Vagina (tissue), 2 donors: ENCODE results near the gene FAM78A.

Experiments used
- CTCF ChIP-seq, 3 experiments: fragments of 450-650 bp in 2 of 3; fragments of 200-600 bp in 1 of 3; sonication (generic) in 1 of 3; IDR thresholded peaks; one replicate each; pipeline ENCODE4 v1.5.1; 2017 to 2019; ENCODE audit warnings: antibody characterized with exemption in 3 of 3, mild to moderate bottlenecking in 2 of 3, moderate library complexity in 2 of 3
- POLR2A ChIP-seq, 2 donors: fragments of 450-650 bp; IDR thresholded peaks; one replicate each; pipeline ENCODE4 v1.6.1; 2017; ENCODE audit warnings: antibody characterized with exemption in 2 of 2, mild to moderate bottlenecking in 2 of 2, moderate library complexity in 2 of 2
- POLR2AphosphoS5 ChIP-seq, 2 donors: sonication (generic); formaldehyde crosslinking; IDR thresholded peaks; one replicate each; pipeline ENCODE4 v1.9.0; 2017; ENCODE audit warnings: antibody characterized with exemption in 2 of 2, mild to moderate bottlenecking in 2 of 2, low read depth in 1 of 2; ENCODE audit not compliant: insufficient read depth in 1 of 2

GRCh38 chr9:131279863-131280570, 3.7 kb upstream of the FAM78A start:
- TF ChIP-seq CTCF (IDR thresholded peaks at IDR 0.05) (no peak), POLR2A (IDR thresholded peaks at IDR 0.05) (no peak), POLR2AphosphoS5 (IDR thresholded peaks at IDR 0.05; ENCODE audit: insufficient read depth in 1 of 2, low read depth in 1 of 2) (no peak)
